Astrocyte (in vitro differentiated cells and primary cell): Measurements from ENCODE around the gene PDE9A. TPM values are rescaled to one million over a fixed set of nuclear protein-coding genes. Genes with fewer than 3 reads are reported as not detected.

ENCODE experiments used
- DNase-seq: peaks from one replicate; pipeline ENCODE4 v3.0.0-alpha.2; 2010; ENCODE audit warnings: low read depth
- FAIRE-seq: peaks from 2 replicates; lab custom pipeline; 2011; peaks lifted over from hg19 to GRCh38; lab: Jason Lieb, UNC
- H2AFZ ChIP-seq: 2 replicates; pipeline ENCODE4 v1.6.0; 2012; ENCODE audit warnings: low read depth, low read length, inconsistent platforms
- H3K27ac ChIP-seq: 2 replicates; pipeline ENCODE4 v1.5.1; 2011; ENCODE audit warnings: low read depth, low read length, inconsistent platforms
- H3K27me3 ChIP-seq: 2 replicates; pipeline ENCODE4 v1.6.0; 2011; ENCODE audit warnings: low read length, inconsistent platforms; ENCODE audit not compliant: insufficient read depth
- H3K36me3 ChIP-seq: 2 replicates; pipeline ENCODE4 v1.5.1; 2011; ENCODE audit warnings: low read length, inconsistent platforms; ENCODE audit not compliant: insufficient read depth
- H3K4me1 ChIP-seq: 2 replicates; pipeline ENCODE4 v1.5.1; 2011; ENCODE audit warnings: low read length, inconsistent platforms; ENCODE audit not compliant: insufficient read depth
- H3K4me2 ChIP-seq: 2 replicates; pipeline ENCODE4 v1.6.0; 2012; ENCODE audit warnings: low read length, inconsistent platforms
- H3K4me3 ChIP-seq: 2 replicates; pipeline ENCODE4 v1.5.1; 2011; ENCODE audit warnings: low read depth, mild to moderate bottlenecking, low read length, inconsistent platforms; ENCODE audit not compliant: insufficient read depth
- H3K79me2 ChIP-seq: 2 replicates; pipeline ENCODE4 v1.6.0; 2012; ENCODE audit warnings: mild to moderate bottlenecking, low read length, inconsistent platforms; ENCODE audit not compliant: insufficient read depth
- H3K9ac ChIP-seq: 2 replicates; pipeline ENCODE4 v1.6.0; 2012; ENCODE audit warnings: mild to moderate bottlenecking, low read length, inconsistent platforms
- H3K9me3 ChIP-seq: 2 replicates; pipeline ENCODE4 v1.5.1; 2012; ENCODE audit warnings: low read depth, mild to moderate bottlenecking, low read length, inconsistent platforms; ENCODE audit not compliant: insufficient read depth
- H4K20me1 ChIP-seq: 2 replicates; pipeline ENCODE4 v1.6.0; 2012; ENCODE audit warnings: low read length, inconsistent platforms; ENCODE audit not compliant: insufficient read depth
- H3K27ac Mint-ChIP-seq: one replicate; pipeline ENCODE4 v1.8.0; 2021; ENCODE audit warnings: mild to moderate bottlenecking, mixed read lengths; ENCODE audit not compliant: unreplicated experiment
- H3K27me3 Mint-ChIP-seq: one replicate; pipeline ENCODE4 v1.8.0; 2021; ENCODE audit warnings: low read depth, mixed read lengths; ENCODE audit not compliant: unreplicated experiment
- H3K36me3 Mint-ChIP-seq: one replicate; pipeline ENCODE4 v1.8.0; 2021; ENCODE audit warnings: low read depth, mixed read lengths; ENCODE audit not compliant: unreplicated experiment
- H3K4me1 Mint-ChIP-seq: one replicate; pipeline ENCODE4 v1.8.0; 2021; ENCODE audit warnings: low read depth, mixed read lengths; ENCODE audit not compliant: unreplicated experiment
- H3K4me3 Mint-ChIP-seq: one replicate; pipeline ENCODE4 v1.8.0; 2021; ENCODE audit warnings: mild to moderate bottlenecking, moderate library complexity, mixed read lengths; ENCODE audit not compliant: unreplicated experiment
- H3K9me3 Mint-ChIP-seq: one replicate; pipeline ENCODE4 v1.8.0; 2021; ENCODE audit warnings: mild to moderate bottlenecking, mixed read lengths; ENCODE audit not compliant: unreplicated experiment
- CTCF ChIP-seq: IDR thresholded peaks from 2 replicates; pipeline ENCODE4 v1.5.1; 2011; ENCODE audit warnings: low read depth, mild to moderate bottlenecking, inconsistent platforms, low read length, moderate library complexity; ENCODE audit not compliant: insufficient read depth
- EZH2 ChIP-seq: IDR thresholded peaks from 2 replicates; pipeline ENCODE4 v1.6.1; 2012; ENCODE audit warnings: mild to moderate bottlenecking, low read length, inconsistent platforms; ENCODE audit not compliant: insufficient read depth
- total RNA-seq: library from RNA; stranded (reverse); gene quantifications from 2 replicates; pipeline ENCODE4 v1.2.1, GENCODE V29; 2021

The PDE9A gene
- total RNA-seq, 1 donor from 2014 or later: 7.8 TPM

- no peaks in the 10 kb centered on the region for H3K9me3 ChIP-seq
- DNase-seq: no peak
- Mint-ChIP-seq H3K36me3 (peaks cover 4% of the 10 kb centered on the region), H3K4me3 (no peak overlapping the region), H3K27ac (no peak overlapping the region), H3K27me3 (peaks cover 59% of the 10 kb centered on the region), H3K9me3 (peaks cover 6% of the 10 kb centered on the region), H3K4me1 (peaks cover 3% of the 10 kb centered on the region)
- H3K79me2 ChIP-seq: no peaks in the 10 kb centered on the region
- no peaks in the 10 kb centered on the region for H3K4me1 ChIP-seq
- no peak overlapping the region for H3K27ac ChIP-seq
- no peaks in the 10 kb centered on the region for H3K36me3 ChIP-seq
- H4K20me1 ChIP-seq: no peaks in the 10 kb centered on the region
- no peak overlapping the region for H3K9ac ChIP-seq
- H3K4me3 ChIP-seq: no peak overlapping the region
- H3K4me2 ChIP-seq: no peak overlapping the region
- H2AFZ ChIP-seq: no peak overlapping the region
- no peak for FAIRE-seq
- TF ChIP-seq CTCF: no peak
- peaks cover 37% of the 10 kb centered on the region for H3K27me3 ChIP-seq
These were observed 128.7 kb downstream of the PDE9A start for GRCh38 chr21:42781971-42782722.

- no peak overlapping the region for H3K4me3 ChIP-seq
- peaks cover 33% of the 10 kb centered on the region for H3K27me3 ChIP-seq
- H4K20me1 ChIP-seq: no peaks in the 10 kb centered on the region
- H3K9ac ChIP-seq: no peak overlapping the region
- H3K4me1 ChIP-seq: no peaks in the 10 kb centered on the region
- H2AFZ ChIP-seq: no peak overlapping the region
- H3K9me3 ChIP-seq: no peaks in the 10 kb centered on the region
- Mint-ChIP-seq H3K4me3 (no peak overlapping the region), H3K27me3 (peaks cover 55% of the 10 kb centered on the region), H3K36me3 (peaks cover 4% of the 10 kb centered on the region), H3K27ac (no peak overlapping the region), H3K9me3 (peaks cover 6% of the 10 kb centered on the region), H3K4me1 (peaks cover 3% of the 10 kb centered on the region)
- DNase-seq: no peak
- no peak overlapping the region for H3K4me2 ChIP-seq
- no peak for TF ChIP-seq EZH2
- no peak for TF ChIP-seq CTCF
- no peak overlapping the region for H3K27ac ChIP-seq
- no peaks in the 10 kb centered on the region for H3K79me2 ChIP-seq
- H3K36me3 ChIP-seq: no peaks in the 10 kb centered on the region
- no peak for FAIRE-seq
These were observed 129.4 kb downstream of the PDE9A start for GRCh38 chr21:42782723-42783242.

GRCh38 chr21:42784276-42784675, 130.9 kb downstream of the PDE9A start:
- peaks cover 6% of the 10 kb centered on the region for H3K9me3 Mint-ChIP-seq
- Histone ChIP-seq H3K9me3 (no peaks in the 10 kb centered on the region), H3K4me3 (no peak overlapping the region), H3K79me2 (no peaks in the 10 kb centered on the region), H4K20me1 (no peaks in the 10 kb centered on the region), H3K27me3 (peaks cover 28% of the 10 kb centered on the region), H3K27ac (no peak overlapping the region), H2AFZ (peak overlapping the region; percentile 14), H3K4me2 (no peak overlapping the region), H3K9ac (no peak overlapping the region), H3K36me3 (no peaks in the 10 kb centered on the region), H3K4me1 (no peaks in the 10 kb centered on the region)
- H3K36me3 Mint-ChIP-seq: peaks cover 4% of the 10 kb centered on the region
- no peak for DNase-seq
- H3K27me3 Mint-ChIP-seq: peaks cover 52% of the 10 kb centered on the region
- no peak for FAIRE-seq
- TF ChIP-seq EZH2: no peak
- no peak for TF ChIP-seq CTCF
- H3K4me1 Mint-ChIP-seq: peaks cover 3% of the 10 kb centered on the region
- no peak overlapping the region for H3K27ac Mint-ChIP-seq
- H3K4me3 Mint-ChIP-seq: no peak overlapping the region
